Tibial nerve (tissue), 4 donors: ENCODE data around the gene EHD2.

Source experiments
- CTCF ChIP-seq, 5 experiments: fragments of 200-600 bp in 3 of 5; fragments of 450-650 bp in 2 of 5; sonication (generic) in 3 of 5; IDR thresholded peaks; one replicate each; pipeline ENCODE4 v1.5.1; 2016 to 2019; ENCODE audit warnings: antibody characterized with exemption in 5 of 5, mild to moderate bottlenecking in 3 of 5, moderate library complexity in 2 of 5
- EP300 ChIP-seq, 2 donors: sonication (generic); formaldehyde crosslinking; IDR thresholded peaks; one replicate each; pipeline ENCODE4 v1.6.1; 2017; ENCODE audit warnings: antibody characterized with exemption in 2 of 2, mild to moderate bottlenecking in 1 of 2
- POLR2A ChIP-seq, 2 donors: fragments of 450-650 bp; IDR thresholded peaks; one replicate each; pipeline ENCODE4 v1.6.1; 2017; ENCODE audit warnings: antibody characterized with exemption in 2 of 2, mild to moderate bottlenecking in 2 of 2, moderate library complexity in 2 of 2

DNA sequence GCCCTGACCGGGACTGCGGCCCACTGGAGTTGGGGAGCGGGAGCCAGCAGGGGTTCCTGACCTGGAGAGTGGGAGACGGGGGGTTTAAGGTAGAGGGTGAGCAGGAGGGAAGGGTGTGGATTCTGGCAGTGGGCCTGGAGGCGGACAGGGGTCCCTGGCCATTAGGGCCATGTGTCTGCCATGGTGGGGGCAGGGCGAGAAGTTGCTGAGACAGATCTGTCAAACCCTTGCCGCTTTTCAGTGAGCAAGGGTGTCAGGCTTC lies 53.1 kb downstream of the EHD2 start:
- no peak for TF ChIP-seq CTCF (IDR thresholded peaks at IDR 0.05)
- no peak for TF ChIP-seq EP300 (IDR thresholded peaks at IDR 0.05)
- TF ChIP-seq POLR2A (IDR thresholded peaks at IDR 0.05): no peak
